Left renal pelvis (tissue), 4 donors: ENCODE data around the gene PPME1. TPM values are rescaled to one million over a fixed set of nuclear protein-coding genes. Genes with fewer than 3 reads are reported as not detected.
"Not testable (repeated sequence)": the region's sequence is repeated elsewhere in the genome, so short reads cannot be mapped to it uniquely, and the experiment has no call there.

Source experiments
- DNase-seq, 4 donors: peaks; one replicate each; pipeline ENCODE4 v3.0.0-alpha.2; 2013; ENCODE audit warnings: low read depth in 4 of 4, low spot score in 3 of 4
- polyA plus RNA-seq, 4 donors: library from polyadenylated mRNA; unstranded; fragments of 120-200 nt; gene quantifications; one replicate each; pipeline ENCODE4 v1.2.1, GENCODE V29; 2013; ENCODE audit not compliant: insufficient read length in 4 of 4

The PPME1 gene
- 10 to 100 TPM; 35.0 to 43.4 (median 40.0) TPM for polyA plus RNA-seq

- DNase-seq: peak; percentile 98 to 100 (median 99)
Observed at GRCh38 chr11:74170694-74171629, at the start of gene PPME1, which contains the start of gene C2CD3. Gene PPME1, plus strand, starts transcription at chr11:74171289. Its CDS starts 133 bp downstream, at chr11:74171422. Gene C2CD3, minus strand, starts transcription at chr11:74171002. Its CDS starts 210 bp downstream, at chr11:74170792.

GRCh38 chr11:74121804-74122203 lies 49.3 kb upstream of the PPME1 start:
- no peak for DNase-seq

- DNase-seq: no peak
Observed at GRCh38 chr11:74123008-74123448, 48.1 kb upstream of the PPME1 start.

GRCh38 chr11:74129121-74129520 lies 42.0 kb upstream of the PPME1 start:
- not testable (repeated sequence) for DNase-seq

- no peak for DNase-seq
Observed at GRCh38 chr11:74132833-74133232, 38.3 kb upstream of the PPME1 start.

- no peak for DNase-seq
Observed at GRCh38 chr11:74133436-74133835, 37.7 kb upstream of the PPME1 start.

GRCh38 chr11:74134661-74135060 lies 36.4 kb upstream of the PPME1 start:
- no peak for DNase-seq

- no peak for DNase-seq
Observed at GRCh38 chr11:74135127-74135840, 35.8 kb upstream of the PPME1 start.

GRCh38 chr11:74138021-74138420 lies 33.1 kb upstream of the PPME1 start:
- no peak for DNase-seq

- DNase-seq: no peak
Observed at GRCh38 chr11:74138572-74138971, 32.5 kb upstream of the PPME1 start.

GRCh38 chr11:74139151-74139918 lies 31.8 kb upstream of the PPME1 start:
- no peak for DNase-seq

GRCh38 chr11:74139919-74140431 lies 31.1 kb upstream of the PPME1 start:
- DNase-seq: not testable (repeated sequence)

- no peak for DNase-seq
Observed at GRCh38 chr11:74141241-74141695, 29.8 kb upstream of the PPME1 start.

GRCh38 chr11:74141908-74142307 lies 29.2 kb upstream of the PPME1 start:
- no peak for DNase-seq

GRCh38 chr11:74142624-74143023 lies 28.5 kb upstream of the PPME1 start:
- DNase-seq: no peak

GRCh38 chr11:74144592-74144991 lies 26.5 kb upstream of the PPME1 start:
- no peak for DNase-seq

GRCh38 chr11:74147199-74147929 lies 23.7 kb upstream of the PPME1 start:
- no peak for DNase-seq

GRCh38 chr11:74153224-74153623 lies 17.9 kb upstream of the PPME1 start:
- no peak for DNase-seq

- DNase-seq: no peak
Observed at GRCh38 chr11:74154620-74155281, 16.3 kb upstream of the PPME1 start.
